K562 (cell line): ENCODE data around the gene ZNF565. TPM values are rescaled to one million over a fixed set of nuclear protein-coding genes. Genes with fewer than 3 reads are reported as not detected.

Source experiments
- ATF7 ChIP-seq: fragments of 450-650 bp; IDR thresholded peaks from 2 replicates; pipeline ENCODE4 v1.7.1; 2014; ENCODE audit warnings: mild to moderate bottlenecking, moderate library complexity
- CLOCK ChIP-seq: fragments of 250-450 bp; sonication (Bioruptor Pico); IDR thresholded peaks from 2 replicates; pipeline ENCODE4 v1.4.0; 2020; ENCODE audit warnings: mild to moderate bottlenecking, moderate library complexity, borderline replicate concordance
- CREBBP ChIP-seq: IDR thresholded peaks from one replicate; pipeline ENCODE4 v1.6.1; 2012; ENCODE audit warnings: low read depth, mild to moderate bottlenecking, control low read depth, inconsistent platforms, low read length
- CTCF ChIP-seq, 3 experiments: IDR thresholded peaks in 2 of 3; conservative IDR thresholded peaks in 1 of 3; 2 replicates each; pipeline ENCODE4 v1.5.1; 2011 to 2012; ENCODE audit warnings: low read length in 3 of 3, mild to moderate bottlenecking in 3 of 3, control low read depth in 2 of 3, improper control_type of control experiment in 1 of 3, inconsistent platforms in 1 of 3, low read depth in 1 of 3, mixed read lengths in 1 of 3, moderate library complexity in 1 of 3; ENCODE audit not compliant: insufficient read depth in 2 of 3
- DNMT1 ChIP-seq: fragments of 450-650 bp; IDR thresholded peaks from 2 replicates; pipeline ENCODE4 v1.6.1; 2016; ENCODE audit warnings: antibody characterized with exemption, mild to moderate bottlenecking
- FOXA1 ChIP-seq: fragments of 450-650 bp; IDR thresholded peaks from 2 replicates; pipeline ENCODE4 v1.6.1; 2016; ENCODE audit warnings: mild to moderate bottlenecking, borderline replicate concordance
- KAT2B ChIP-seq: IDR thresholded peaks from one replicate; pipeline ENCODE4 v1.6.1; 2012; ENCODE audit warnings: low read depth, mild to moderate bottlenecking, control low read depth, inconsistent platforms, low read length, moderate library complexity
- MEF2A ChIP-seq: IDR thresholded peaks from 2 replicates; pipeline ENCODE4 v1.6.1; 2011; ENCODE audit warnings: low read depth, mild to moderate bottlenecking, low read length, moderate library complexity; ENCODE audit not compliant: control insufficient read depth
- NR0B1 ChIP-seq: fragments of 450-650 bp; IDR thresholded peaks from one replicate; pipeline ENCODE4 v1.6.1; 2018; ENCODE audit warnings: mild to moderate bottlenecking, moderate library complexity; ENCODE audit not compliant: partially characterized antibody
- NR2C1 ChIP-seq, 2 experiments: fragments of 450-650 bp; IDR thresholded peaks; 2 replicates each; pipeline ENCODE4 v1.6.1; 2017; ENCODE audit warnings: mild to moderate bottlenecking in 2 of 2, antibody characterized with exemption in 1 of 2, inconsistent platforms in 1 of 2, missing compliant biosample characterization in 1 of 2, missing genetic modification characterization in 1 of 2
- POLR3A ChIP-seq: IDR thresholded peaks from 2 replicates; pipeline ENCODE4 v1.6.1; 2011; ENCODE audit warnings: borderline replicate concordance, mild to moderate bottlenecking, moderate library complexity; ENCODE audit not compliant: insufficient read length, insufficient read depth; ENCODE audit errors: extremely low read depth
- PRMT5 ChIP-seq: sonication (generic); formaldehyde crosslinking; IDR thresholded peaks from 2 replicates; pipeline ENCODE4 v1.5.0; 2020; ENCODE audit warnings: missing genetic modification reagents
- SMARCA4 ChIP-seq: fragments of 450-650 bp; IDR thresholded peaks from 2 replicates; pipeline ENCODE4 v1.6.1; 2016
- ZNF134 ChIP-seq: fragments of 250-450 bp; sonication (Bioruptor Pico); conservative IDR thresholded peaks from 2 replicates; pipeline ENCODE4 v1.4.0; 2020
- ZNF165 ChIP-seq: fragments of 250-450 bp; sonication (Bioruptor Pico); IDR thresholded peaks from 2 replicates; pipeline ENCODE4 v1.4.0; 2020; ENCODE audit warnings: borderline replicate concordance
- ZNF232 ChIP-seq: sonication (generic); formaldehyde crosslinking; IDR thresholded peaks from 2 replicates; pipeline ENCODE4 v1.8.0; 2022; ENCODE audit warnings: mild to moderate bottlenecking, missing genetic modification reagents
- ZNF518B ChIP-seq: fragments of 250-450 bp; sonication (Bioruptor Pico); IDR thresholded peaks from 2 replicates; pipeline ENCODE4 v1.5.0; 2021; ENCODE audit warnings: mild to moderate bottlenecking, moderate library complexity
- ZNF75A ChIP-seq: fragments of 450-650 bp; formaldehyde crosslinking; IDR thresholded peaks from 2 replicates; pipeline ENCODE4 v1.4.0; 2020; ENCODE audit warnings: mild to moderate bottlenecking
- polyA plus RNA-seq, 8 experiments: library from polyadenylated mRNA; depleted of rRNA in 4 of 8; stranded (reverse) in 5 of 8; unstranded in 3 of 8; fragments of >200 nt; fragmentation: Nextera tagmentation in 2 of 8; fragmentation: Illumina TruSeq in 1 of 8; extraction: Ambion mirVana in 2 of 8; extraction: Trizol in 1 of 8; gene quantifications; 2 replicates each; pipeline versions ENCODE4 v1.2.1 to v1.2.3, GENCODE V29; 2011 to 2014; ENCODE audit warnings: inconsistent platforms in 1 of 8, missing spikeins in 1 of 8
- total RNA-seq, 7 experiments: library from RNA; depleted of rRNA in 6 of 7; stranded (reverse); fragments of >200 nt in 6 of 7; fragmentation: Illumina TruSeq in 2 of 7; extraction: Trizol in 2 of 7; gene quantifications; 2 replicates each; pipeline versions ENCODE4 v1.2.1 to v1.2.3, GENCODE V29; 2011 to 2021; ENCODE audit warnings: low replicate concordance in 1 of 7

Gene ZNF565
- total and polyA plus RNA-seq, 9 of the 15 experiments (the other 6 are each of a cell fraction or from before 2014, with no cell fraction given): 1.3 to 3.2 (median 2.6) TPM

GRCh38 chr19:36215276-36216123 lies 1.0 kb upstream of the ZNF565 start (continued):
- TF ChIP-seq CTCF (IDR thresholded peaks at IDR 0.05 in 2 of 3, conservative IDR thresholded peaks at IDR 0.05 in 1 of 3; ENCODE audit: insufficient read depth in 2 of 3, low read depth in 1 of 3, low read length in 3 of 3) (no peak), MEF2A (no peak), ZNF232 (CRISPR knock-in tag) (peak; percentile 47; the same call in 1 of the 2 replicates), ZNF134 (no peak), FOXA1 (no peak), CLOCK (no peak), ZNF75A (no peak), NR0B1 (no peak), CREBBP (no peak), KAT2B (no peak), POLR3A (no peak), PRMT5 (CRISPR knock-in tag) (no peak), DNMT1 (no peak), ZNF518B (no peak), NR2C1 (IDR thresholded peaks at IDR 0.05) (no peak; the same call in none of the 2 replicates), NR2C1 (tag; IDR thresholded peaks at IDR 0.05) (no peak), ZNF165 (CRISPR knock-in tag) (no peak), ATF7 (no peak), SMARCA4 (peak; percentile 34; the same call in 1 of the 2 replicates)
